ENCODE measurements around the gene GALNT3.

GALNT3 gene

DNA sequence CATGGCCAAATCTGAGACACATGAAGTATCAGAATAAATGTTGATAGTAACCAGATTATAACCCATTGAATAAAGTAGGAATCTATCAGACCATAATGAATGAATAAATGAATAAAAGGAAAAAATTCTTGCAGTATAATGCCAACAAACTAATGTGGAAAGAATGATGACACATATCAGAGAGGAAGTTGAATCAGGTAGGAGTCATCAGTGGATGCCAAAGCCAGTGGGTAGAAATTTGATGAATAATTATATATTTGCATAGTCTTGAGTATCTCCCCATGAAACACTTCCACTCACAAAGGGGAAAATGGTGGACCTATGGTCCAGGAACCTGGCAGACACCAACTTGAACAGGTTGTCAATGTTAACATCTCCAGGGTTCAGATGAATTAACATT lies 68.6 kb downstream of the GALNT3 start:
- Mint-ChIP-seq H3K4me3 (no peak overlapping the region), H3K27ac (no peak overlapping the region), H3K36me3 (ENCODE audit: low read depth) (no peaks in the 10 kb centered on the region), H3K27me3 (peaks cover 14% of the 10 kb centered on the region), H3K9me3 (no peaks in the 10 kb centered on the region), H3K4me1 (ENCODE audit: low read depth) (peaks cover 9% of the 10 kb centered on the region)
- no peak for DNase-seq

DNA sequence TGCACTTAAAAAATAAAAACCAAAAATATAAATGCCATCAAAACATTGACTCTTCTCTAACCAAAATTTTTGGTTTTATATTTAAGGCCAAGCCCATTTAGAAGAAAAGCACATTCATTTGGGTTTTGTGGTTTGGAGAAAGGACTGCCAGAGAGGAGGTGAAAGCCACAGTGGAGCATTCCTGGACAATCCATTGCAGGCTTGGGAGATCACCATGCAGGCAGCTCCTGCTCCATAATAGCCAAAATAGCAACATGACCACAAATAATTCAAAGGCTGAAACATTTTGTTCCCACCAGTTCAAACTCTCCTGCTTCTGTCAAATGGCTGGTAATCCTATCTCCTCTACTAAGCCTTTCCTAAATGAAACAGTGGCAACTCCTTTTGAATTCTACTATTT lies 73.5 kb downstream of the GALNT3 start:
- DNase-seq = no peak
- no peaks in the 10 kb centered on the region for H3K36me3 Mint-ChIP-seq (ENCODE audit: low read depth)
- no peak overlapping the region for H3K27ac Mint-ChIP-seq

DNA sequence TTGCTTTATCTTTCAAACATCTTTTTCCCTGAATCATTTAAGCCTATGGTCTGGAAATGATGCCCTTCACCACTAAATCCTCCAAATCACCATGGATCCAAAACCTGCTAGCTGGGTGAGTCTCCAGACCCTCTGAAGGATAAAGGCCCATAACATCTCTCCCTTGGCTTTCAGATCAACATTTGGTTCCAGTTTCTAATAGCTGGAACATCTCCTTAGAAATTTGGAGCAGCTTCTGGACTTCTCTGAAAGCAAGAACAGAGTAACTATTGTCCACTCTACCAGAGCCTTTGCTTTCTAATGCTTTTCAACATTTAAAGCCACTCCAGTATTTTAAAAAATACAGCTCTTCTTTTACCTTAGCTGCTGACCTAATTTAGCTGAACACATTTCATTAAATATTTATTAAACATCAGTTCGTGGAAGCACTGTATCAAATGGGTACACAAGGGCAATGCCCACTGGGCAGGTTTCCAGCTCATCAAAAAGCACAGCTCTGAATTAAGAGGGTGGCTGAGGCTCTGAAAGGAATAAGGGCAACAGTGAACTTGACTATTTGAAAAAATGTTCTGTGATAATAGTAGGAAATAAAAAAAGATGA lies 75.3 kb downstream of the GALNT3 start:
- no peaks in the 10 kb centered on the region for H3K4me1 Mint-ChIP-seq (ENCODE audit: low read depth)
- no peak for DNase-seq

More for the DNA sequence above, 73.5 kb downstream of the GALNT3 start:
- Mint-ChIP-seq H3K27me3 (peaks cover 25% of the 10 kb centered on the region), H3K4me3 (no peak overlapping the region), H3K9me3 (no peaks in the 10 kb centered on the region), H3K4me1 (ENCODE audit: low read depth) (peaks cover 5% of the 10 kb centered on the region)

DNA sequence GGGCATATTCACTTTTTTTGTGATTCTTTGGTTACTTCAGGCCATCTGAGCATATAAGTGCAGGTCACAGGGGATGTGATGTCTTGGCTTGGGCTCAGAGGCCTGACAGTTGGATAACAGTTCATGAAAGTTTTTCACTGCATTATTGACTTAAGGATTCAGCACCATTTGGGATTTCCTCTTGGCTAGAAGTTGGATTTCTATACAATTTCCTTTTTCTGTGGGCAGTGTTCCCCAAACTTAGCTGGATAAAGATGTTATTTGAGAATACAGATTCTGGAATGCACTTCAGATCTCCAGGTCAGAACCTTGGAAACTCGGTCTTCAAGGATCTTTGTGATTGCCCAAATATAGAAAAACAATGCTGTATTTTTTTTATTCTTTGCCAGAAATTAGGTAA lies 78.0 kb downstream of the GALNT3 start:
- no peaks in the 10 kb centered on the region for H3K9me3 Mint-ChIP-seq
- no peak for DNase-seq
- no peaks in the 10 kb centered on the region for H3K36me3 Mint-ChIP-seq (ENCODE audit: low read depth)
- peaks cover 15% of the 10 kb centered on the region for H3K27me3 Mint-ChIP-seq
- no peak overlapping the region for H3K27ac Mint-ChIP-seq
- no peaks in the 10 kb centered on the region for H3K4me1 Mint-ChIP-seq (ENCODE audit: low read depth)
- H3K4me3 Mint-ChIP-seq = no peak overlapping the region

More for the DNA sequence above, 75.3 kb downstream of the GALNT3 start:
- Mint-ChIP-seq H3K27ac (no peak overlapping the region), H3K4me3 (no peak overlapping the region), H3K27me3 (peaks cover 25% of the 10 kb centered on the region), H3K9me3 (no peaks in the 10 kb centered on the region), H3K36me3 (ENCODE audit: low read depth) (no peaks in the 10 kb centered on the region)

DNA sequence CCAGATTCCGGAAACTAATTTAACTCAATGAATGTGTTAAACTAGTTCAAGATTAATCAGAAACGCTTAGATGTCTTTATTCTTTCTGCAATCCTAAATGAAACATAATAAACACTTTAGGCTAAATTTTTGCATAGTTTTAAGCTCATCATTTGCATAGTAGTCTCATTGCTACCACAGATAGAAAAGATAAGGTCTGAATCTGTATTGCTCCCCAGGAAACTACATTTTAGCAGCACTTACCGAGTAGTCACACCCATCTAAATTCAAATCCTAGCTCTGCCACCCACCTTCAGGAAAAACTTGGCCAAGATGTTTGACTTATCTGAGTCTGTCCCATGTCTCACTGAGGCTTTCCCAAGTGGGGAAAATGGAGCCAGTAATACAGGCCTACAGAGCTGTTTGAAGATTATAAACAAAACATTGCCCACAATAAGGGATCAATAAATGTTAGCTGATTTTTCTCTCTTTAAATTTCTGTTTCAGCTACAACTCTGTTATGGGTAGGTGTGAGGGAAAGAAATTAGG lies 87.0 kb downstream of the GALNT3 start:
- DNase-seq = no peak
- H3K27ac Mint-ChIP-seq = no peak overlapping the region
- H3K4me3 Mint-ChIP-seq = no peak overlapping the region
- no peaks in the 10 kb centered on the region for H3K4me1 Mint-ChIP-seq (ENCODE audit: low read depth)
- no peaks in the 10 kb centered on the region for H3K9me3 Mint-ChIP-seq
- H3K27me3 Mint-ChIP-seq = peaks cover 5% of the 10 kb centered on the region
- H3K36me3 Mint-ChIP-seq (ENCODE audit: low read depth) = no peaks in the 10 kb centered on the region

- Mint-ChIP-seq H3K9me3 (no peaks in the 10 kb centered on the region), H3K36me3 (ENCODE audit: low read depth) (no peaks in the 10 kb centered on the region), H3K27me3 (peaks cover 6% of the 10 kb centered on the region), H3K4me3 (no peak overlapping the region), H3K4me1 (ENCODE audit: low read depth) (no peaks in the 10 kb centered on the region), H3K27ac (no peak overlapping the region)
- no peak for DNase-seq
These were observed 92.9 kb downstream of the GALNT3 start for GRCh38 chr2:165701147-165701546.

DNA sequence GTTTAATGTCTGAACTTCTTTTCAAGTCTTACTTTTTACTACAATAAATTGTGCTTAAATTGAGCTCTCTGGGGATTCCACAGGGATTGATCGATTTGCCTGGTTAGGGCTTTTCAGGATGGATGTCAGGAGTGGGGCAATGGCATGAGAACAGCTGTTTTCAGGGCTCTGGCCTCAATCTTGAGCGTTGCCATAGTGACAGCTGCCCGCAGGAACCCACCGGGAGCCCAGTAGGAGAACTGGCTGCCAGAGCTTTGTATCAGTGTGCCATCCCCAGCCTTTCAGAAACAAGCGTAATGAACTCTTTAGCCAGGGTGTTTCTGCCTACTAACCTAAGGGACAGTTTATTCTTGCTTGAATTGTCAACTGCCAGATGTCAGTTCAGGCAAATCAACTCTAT lies 93.5 kb downstream of the GALNT3 start:
- Mint-ChIP-seq H3K4me3 (no peak overlapping the region), H3K36me3 (ENCODE audit: low read depth) (no peaks in the 10 kb centered on the region), H3K9me3 (no peaks in the 10 kb centered on the region), H3K27ac (no peak overlapping the region), H3K27me3 (peaks cover 9% of the 10 kb centered on the region), H3K4me1 (ENCODE audit: low read depth) (no peaks in the 10 kb centered on the region)
- no peak for DNase-seq

DNA sequence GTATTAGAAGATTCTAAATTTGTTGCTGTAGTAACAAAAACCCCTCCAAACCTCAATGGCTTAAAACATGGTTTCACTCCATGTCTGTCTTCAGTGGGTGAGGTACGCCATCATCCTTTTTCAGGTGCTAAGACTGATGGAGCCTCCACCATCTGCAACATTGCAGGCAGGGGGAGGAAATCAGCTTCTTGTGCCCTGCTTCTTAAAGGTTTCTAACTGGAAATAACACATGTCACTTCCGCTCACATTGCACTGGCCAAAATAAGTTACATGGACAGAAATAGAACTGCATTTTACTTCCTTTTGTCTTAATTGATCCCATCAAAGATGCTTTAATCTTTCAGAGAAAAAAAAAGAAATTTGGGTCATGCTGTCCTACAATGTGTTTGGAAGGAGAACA lies 94.1 kb downstream of the GALNT3 start:
- H3K27me3 Mint-ChIP-seq = peaks cover 9% of the 10 kb centered on the region
- no peaks in the 10 kb centered on the region for H3K36me3 Mint-ChIP-seq (ENCODE audit: low read depth)
- H3K4me3 Mint-ChIP-seq = no peak overlapping the region
- no peak overlapping the region for H3K27ac Mint-ChIP-seq
- DNase-seq = no peak
- H3K4me1 Mint-ChIP-seq (ENCODE audit: low read depth) = no peaks in the 10 kb centered on the region
- no peaks in the 10 kb centered on the region for H3K9me3 Mint-ChIP-seq

DNA sequence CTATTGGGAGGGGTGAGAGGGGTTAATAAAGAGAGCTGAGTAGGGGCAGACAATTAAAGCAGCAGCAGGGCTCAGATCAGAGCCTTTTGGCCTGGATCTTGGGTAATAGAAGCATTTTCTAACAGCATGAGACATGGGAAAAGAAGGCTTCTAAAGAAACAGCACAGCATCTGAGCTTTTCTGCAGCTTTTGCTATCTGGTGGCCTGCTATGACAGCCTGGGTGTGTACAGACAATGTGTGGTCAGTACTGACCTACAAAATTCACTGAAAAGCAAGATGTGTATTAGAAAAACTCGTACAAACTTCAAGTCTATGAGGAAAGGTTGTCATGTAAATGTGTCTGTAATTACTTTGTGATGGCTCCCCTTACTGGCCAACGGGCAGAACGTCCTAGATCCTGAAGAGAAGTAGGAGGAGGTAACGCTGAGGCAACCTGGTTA lies 95.6 kb downstream of the GALNT3 start:
- H3K9me3 Mint-ChIP-seq = no peaks in the 10 kb centered on the region
- peaks cover 9% of the 10 kb centered on the region for H3K27me3 Mint-ChIP-seq
- no peaks in the 10 kb centered on the region for H3K4me1 Mint-ChIP-seq (ENCODE audit: low read depth)
- H3K36me3 Mint-ChIP-seq (ENCODE audit: low read depth) = no peaks in the 10 kb centered on the region
- DNase-seq = no peak
- no peak overlapping the region for H3K27ac Mint-ChIP-seq
- H3K4me3 Mint-ChIP-seq = no peak overlapping the region

GRCh38 chr2:165697748-165698443 lies 96.2 kb downstream of the GALNT3 start:
- Mint-ChIP-seq H3K27me3 (peaks cover 9% of the 10 kb centered on the region), H3K4me1 (ENCODE audit: low read depth) (no peaks in the 10 kb centered on the region), H3K4me3 (no peak overlapping the region), H3K27ac (no peak overlapping the region), H3K36me3 (ENCODE audit: low read depth) (no peaks in the 10 kb centered on the region), H3K9me3 (no peaks in the 10 kb centered on the region)
- DNase-seq = no peak

Data from activated T-cell treated with anti-CD3 and anti-CD28 coated beads, Interleukin-2, amount 50 U/mL, for 24 hours (primary cell).